Psoas muscle (tissue), 8 donors: Measurements from ENCODE around the gene VIP. TPM values are rescaled to one million over a fixed set of nuclear protein-coding genes. Genes with fewer than 3 reads are reported as not detected.

Experiments used
- ATAC-seq, 4 donors: fragments of 200-7000 bp; cut with Tn5 transposase; one replicate each; pipeline ENCODE4 v1.9.1; 2020; ENCODE audit warnings: moderate library complexity in 3 of 4, mild to moderate bottlenecking in 2 of 4
- DNase-seq, 2 donors: peaks; one replicate each; pipeline ENCODE4 v3.0.0-alpha.2; 2020
- H3K27ac ChIP-seq: fragments of 200-600 bp; one replicate; pipeline ENCODE4 v1.8.0; 2022
- H3K27me3 ChIP-seq, 3 donors: fragments of 200-600 bp in 1 of 3; one replicate each; pipeline versions ENCODE4 v1.6.1 to v1.8.0; 2013 to 2022; ENCODE audit warnings: low read length in 2 of 3, mild to moderate bottlenecking in 2 of 3, moderate library complexity in 1 of 3; ENCODE audit not compliant: insufficient read depth in 3 of 3
- H3K36me3 ChIP-seq, 2 donors: fragments of 200-600 bp in 1 of 2; one replicate each; pipeline versions ENCODE4 v1.6.1 to v1.8.0; 2013 to 2022; ENCODE audit warnings: low read depth in 1 of 2, mild to moderate bottlenecking in 1 of 2, moderate library complexity in 1 of 2; ENCODE audit not compliant: insufficient read depth in 1 of 2
- H3K4me1 ChIP-seq: fragments of 200-600 bp; one replicate; pipeline ENCODE4 v1.8.0; 2022
- H3K4me3 ChIP-seq: fragments of 200-600 bp; one replicate; pipeline ENCODE4 v1.8.0; 2022; ENCODE audit warnings: mild to moderate bottlenecking
- H3K9me3 ChIP-seq: fragments of 200-600 bp; one replicate; pipeline ENCODE4 v1.8.0; 2022
- WGBS, 3 donors: extraction: QIAGEN DNeasy Blood & Tissue Kit; methylation state at CpG; one replicate each; pipeline versions ENCODE4 v1.1.6 to v1.1.7; 2013; 5-methylcytosine and 5-hydroxymethylcytosine counted together
- intact Hi-C, 2 donors: fragments of 100-400 bp; cut with DNase I; formaldehyde crosslinking; loops; one replicate each; pipeline versions ENCODE4 v1.11.0 to v1.14.2; 2022
- polyA plus RNA-seq, 3 donors: library from polyadenylated mRNA; stranded (reverse); fragments of 200-250 nt; gene quantifications; one replicate each; pipeline ENCODE4 v1.2.3, GENCODE V29; 2013
- total RNA-seq, 4 donors: library from RNA; stranded (reverse); fragmentation: NEBNext Ultra II Directional in 2 of 4; extraction: Animal tissue kit (Norgen Biotek cat#: 25700) in 2 of 4; gene quantifications; one replicate each; pipeline versions ENCODE4 v1.2.1 to v1.2.4, GENCODE V29; 2021 to 2023
- TF ChIP-seq, protein P1 (sequence below): fragments of 200-600 bp; IDR thresholded peaks from one replicate; pipeline ENCODE4 v1.8.0; 2022; ENCODE audit warnings: antibody characterized with exemption
- donor health status: healthy with polysubstance abuse.
- donor health status: DM: no; HTN: no; CAD: no; lungs with moderate emphysema.
- donor health status: Bipolar disorder and iron deficiency.
- donor health status: healthy.
- donor health status: DM: yes; HTN: yes; CAD: no.
- donor health status: DM: no; HTN: no; CAD: no.
- donor health status: DM: no; HTN: no; CAD: no.
- donor health status: DM: yes; HTN: yes; CAD: no.

Gene VIP
- total and polyA plus RNA-seq, 7 donors: 0.21 to 0.30 (median 0.27) TPM; not detected in 3

DNA sequence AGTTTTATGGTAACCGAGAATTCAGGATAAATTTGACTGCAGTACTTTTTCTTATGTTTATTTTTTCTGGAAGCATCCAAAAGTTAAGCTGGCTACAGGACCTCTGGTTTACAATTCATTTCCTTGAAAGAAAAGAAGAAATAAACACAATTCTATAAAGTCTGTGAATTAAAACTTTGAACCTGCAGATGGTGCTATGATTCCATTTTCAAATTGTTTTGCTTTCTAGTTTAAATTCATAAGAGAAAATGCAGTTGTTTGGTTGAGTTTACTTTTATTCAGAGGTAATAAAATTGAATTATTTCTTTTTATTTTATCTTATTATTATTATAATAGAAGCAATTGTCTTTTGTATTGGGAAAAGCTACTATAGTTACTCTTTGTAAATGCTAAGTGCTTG is 1.8 kb upstream of the VIP start:
- DNase-seq (no peak), ATAC-seq (no peak)
- intact Hi-C loops: no loop called here
- no peaks in the 10 kb centered on the region for H3K36me3 ChIP-seq
- H3K4me3 ChIP-seq: no peak overlapping the region
- 42 to 61% (median 57%) methylated on average over 1 of the region's 1 CpG for WGBS, 3 donors
- no peaks in the 10 kb centered on the region for H3K27me3 ChIP-seq
- TF ChIP-seq, protein P1, sequence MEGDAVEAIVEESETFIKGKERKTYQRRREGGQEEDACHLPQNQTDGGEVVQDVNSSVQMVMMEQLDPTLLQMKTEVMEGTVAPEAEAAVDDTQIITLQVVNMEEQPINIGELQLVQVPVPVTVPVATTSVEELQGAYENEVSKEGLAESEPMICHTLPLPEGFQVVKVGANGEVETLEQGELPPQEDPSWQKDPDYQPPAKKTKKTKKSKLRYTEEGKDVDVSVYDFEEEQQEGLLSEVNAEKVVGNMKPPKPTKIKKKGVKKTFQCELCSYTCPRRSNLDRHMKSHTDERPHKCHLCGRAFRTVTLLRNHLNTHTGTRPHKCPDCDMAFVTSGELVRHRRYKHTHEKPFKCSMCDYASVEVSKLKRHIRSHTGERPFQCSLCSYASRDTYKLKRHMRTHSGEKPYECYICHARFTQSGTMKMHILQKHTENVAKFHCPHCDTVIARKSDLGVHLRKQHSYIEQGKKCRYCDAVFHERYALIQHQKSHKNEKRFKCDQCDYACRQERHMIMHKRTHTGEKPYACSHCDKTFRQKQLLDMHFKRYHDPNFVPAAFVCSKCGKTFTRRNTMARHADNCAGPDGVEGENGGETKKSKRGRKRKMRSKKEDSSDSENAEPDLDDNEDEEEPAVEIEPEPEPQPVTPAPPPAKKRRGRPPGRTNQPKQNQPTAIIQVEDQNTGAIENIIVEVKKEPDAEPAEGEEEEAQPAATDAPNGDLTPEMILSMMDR: peak; percentile 17
- no peaks in the 10 kb centered on the region for H3K4me1 ChIP-seq
- H3K9me3 ChIP-seq: no peaks in the 10 kb centered on the region
- H3K27ac ChIP-seq: no peak overlapping the region

DNA sequence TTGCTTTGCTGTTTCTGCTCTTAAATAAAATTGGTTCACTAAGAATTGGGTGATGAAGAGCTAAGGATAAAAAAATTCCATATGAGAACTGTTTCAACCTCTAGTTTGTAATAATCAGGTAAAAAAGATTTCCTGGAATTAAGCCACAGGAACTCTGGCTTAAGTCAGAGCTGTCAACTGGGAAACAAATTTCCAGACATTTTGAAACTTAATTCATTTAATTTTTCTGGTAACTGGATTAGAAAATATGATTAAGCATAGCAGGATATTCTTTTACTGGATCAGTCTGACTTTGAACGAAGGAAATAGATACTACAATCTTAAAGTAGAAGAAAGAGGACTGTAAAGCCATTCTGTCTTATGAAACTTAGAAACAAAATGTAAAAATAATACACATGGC is 1.3 kb upstream of the VIP start:
- DNase-seq (no peak), ATAC-seq (no peak)
- intact Hi-C loops: no loop called here
- no peaks in the 10 kb centered on the region for H3K9me3 ChIP-seq
- no peaks in the 10 kb centered on the region for H3K27me3 ChIP-seq
- no peak overlapping the region for H3K4me3 ChIP-seq
- no peak overlapping the region for H3K27ac ChIP-seq
- no peaks in the 10 kb centered on the region for H3K4me1 ChIP-seq
- WGBS, 3 donors: 57 to 68% (median 62%) methylated on average over 1 of the region's 1 CpG
- TF ChIP-seq, protein P1: no peak
- H3K36me3 ChIP-seq: no peaks in the 10 kb centered on the region

DNA sequence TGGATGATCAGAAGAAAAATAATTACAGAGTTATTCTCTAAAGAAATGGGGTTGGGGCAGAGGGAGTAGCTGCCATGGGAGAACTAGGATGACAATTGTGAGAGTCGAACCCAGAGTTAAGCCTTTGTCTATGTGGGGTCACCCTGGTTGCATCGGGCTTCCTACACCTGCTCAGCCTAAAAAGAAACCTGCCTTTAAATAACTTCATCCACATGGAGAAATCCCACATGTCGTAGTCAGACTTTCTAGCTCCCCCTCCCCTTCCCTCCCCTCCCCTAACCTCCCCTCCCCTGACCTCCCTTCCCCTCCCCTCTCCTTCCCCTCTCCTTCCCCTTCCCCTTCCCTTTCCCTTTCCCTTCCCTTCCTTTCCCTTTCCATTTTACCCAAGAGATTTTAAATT is 14.7 kb downstream of the VIP start:
- Histone ChIP-seq H3K36me3 (no peaks in the 10 kb centered on the region), H3K27ac (no peak overlapping the region), H3K4me1 (no peaks in the 10 kb centered on the region), H3K27me3 (no peaks in the 10 kb centered on the region), H3K9me3 (no peaks in the 10 kb centered on the region), H3K4me3 (no peak overlapping the region)
- DNase-seq (no peak), ATAC-seq (no peak)
- TF ChIP-seq, protein P1: no peak
- WGBS, 3 donors: 63 to 76% (median 69%) methylated on average over 3 of the region's 3 CpGs
- intact Hi-C loops: no loop called here

DNA sequence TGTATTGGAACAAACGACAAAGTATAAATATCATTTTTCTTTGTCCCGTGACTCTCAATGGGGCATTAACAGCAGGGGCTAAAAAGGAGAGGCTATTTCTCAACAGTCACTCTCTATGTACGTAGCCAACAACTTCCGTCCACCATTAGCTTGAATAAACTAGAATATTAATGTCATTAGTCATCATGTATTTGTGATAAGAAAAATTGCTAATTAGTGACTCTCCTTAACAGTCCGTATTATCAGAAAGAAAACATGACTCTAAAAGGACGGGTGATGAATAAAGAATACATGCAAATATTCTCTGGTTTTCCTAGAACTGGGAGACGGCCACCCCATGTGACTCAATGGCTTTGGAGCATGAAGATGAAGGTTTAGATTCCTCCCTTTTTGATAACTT is 18.6 kb downstream of the VIP start:
- ATAC-seq: no peak
- Histone ChIP-seq H3K27ac (no peak overlapping the region), H3K27me3 (no peaks in the 10 kb centered on the region), H3K4me3 (no peak overlapping the region), H3K4me1 (no peaks in the 10 kb centered on the region), H3K9me3 (no peaks in the 10 kb centered on the region), H3K36me3 (no peaks in the 10 kb centered on the region)
- WGBS, 3 donors: 86 to 88% (median 86%) methylated on average over 7 of the region's 7 CpGs
- TF ChIP-seq, protein P1: no peak
- DNase-seq: no peak
- intact Hi-C loops: no loop called here

DNA sequence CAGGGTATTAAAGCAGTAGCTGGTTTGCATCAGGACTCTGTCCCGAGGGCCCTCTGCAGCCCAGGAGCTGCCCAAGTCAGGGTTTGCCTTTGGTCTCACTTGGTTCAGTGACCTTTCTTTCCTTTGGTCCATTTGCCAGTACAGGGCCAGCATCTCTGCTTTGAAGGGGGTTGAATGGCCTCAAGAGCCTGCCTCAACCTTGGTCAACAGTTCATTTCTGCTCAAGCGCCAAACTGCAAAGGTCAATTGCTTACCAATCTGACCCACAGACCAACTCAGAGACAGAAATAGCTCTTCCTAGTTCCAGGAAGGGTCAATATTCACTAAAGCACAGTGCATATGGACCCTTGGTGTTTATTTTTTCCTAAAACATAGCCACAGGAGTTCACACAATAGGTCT is 19.4 kb downstream of the VIP start:
- H3K4me1 ChIP-seq: no peaks in the 10 kb centered on the region
- TF ChIP-seq, protein P1: no peak
- ATAC-seq (no peak), DNase-seq (no peak)
- intact Hi-C loops: no loop called here
- no peak overlapping the region for H3K4me3 ChIP-seq
- 75 to 81% (median 78%) methylated on average over 2 of the region's 2 CpGs for WGBS, 3 donors
- H3K27me3 ChIP-seq: no peaks in the 10 kb centered on the region
- H3K27ac ChIP-seq: no peak overlapping the region
- no peaks in the 10 kb centered on the region for H3K9me3 ChIP-seq
- no peaks in the 10 kb centered on the region for H3K36me3 ChIP-seq
